Stomach (tissue), 9 donors: ENCODE data around the gene HNRNPA1. TPM values are rescaled to one million over a fixed set of nuclear protein-coding genes. Genes with fewer than 3 reads are reported as not detected.

Source experiments
- DNase-seq, 2 donors: peaks; one replicate each; pipeline versions ENCODE4 v3.0.0 to v3.0.0-alpha.2; 2013 to 2019
- H3K27ac ChIP-seq, 5 donors: fragments of 200-600 bp in 4 of 5; sonication (generic) in 4 of 5; one replicate each; pipeline ENCODE4 v1.5.1; 2013 to 2019; ENCODE audit warnings: mild to moderate bottlenecking in 1 of 5, moderate library complexity in 1 of 5
- H3K27me3 ChIP-seq, 3 donors: fragments of 200-600 bp; sonication (generic); one replicate each; pipeline ENCODE4 v1.5.1; 2017 to 2019; ENCODE audit warnings: mixed run types in 1 of 3
- H3K36me3 ChIP-seq, 4 donors: fragments of 200-600 bp; sonication (generic); 1 replicate in 3 of 4; 2 replicates in 1 of 4; pipeline ENCODE4 v1.5.1; 2016 to 2019
- H3K4me1 ChIP-seq, 4 donors: fragments of 200-600 bp; sonication (generic); one replicate each; pipeline ENCODE4 v1.5.1; 2016 to 2019
- H3K4me3 ChIP-seq, 4 donors: fragments of 200-600 bp; sonication (generic) in 3 of 4; one replicate each; pipeline ENCODE4 v1.5.1; 2016 to 2019; ENCODE audit warnings: mild to moderate bottlenecking in 1 of 4
- H3K9me3 ChIP-seq, 4 donors: fragments of 200-600 bp; sonication (generic); one replicate each; pipeline ENCODE4 v1.5.1; 2016 to 2019
- EP300 ChIP-seq: sonication (generic); formaldehyde crosslinking; IDR thresholded peaks from one replicate; pipeline ENCODE4 v1.6.1; 2017; ENCODE audit warnings: antibody characterized with exemption
- POLR2A ChIP-seq, 4 donors: fragments of 450-650 bp; IDR thresholded peaks; one replicate each; pipeline ENCODE4 v1.6.1; 2016; ENCODE audit warnings: antibody characterized with exemption in 4 of 4, control low read depth in 2 of 4, mild to moderate bottlenecking in 1 of 4, moderate library complexity in 1 of 4
- POLR2AphosphoS5 ChIP-seq, 3 donors: sonication (generic); formaldehyde crosslinking; IDR thresholded peaks; one replicate each; pipeline ENCODE4 v1.6.1; 2016; ENCODE audit warnings: antibody characterized with exemption in 3 of 3
- WGBS, 5 donors: extraction: QIAGEN DNeasy Blood & Tissue Kit in 3 of 5; methylation state at CpG; one replicate each; pipeline versions ENCODE4 v1.1.5 to v1.1.7; 2013 to 2018; 5-methylcytosine and 5-hydroxymethylcytosine counted together
- intact Hi-C: fragments of 100-400 bp; cut with DNase I; formaldehyde crosslinking; loops from one replicate; pipeline ENCODE4 v1.15.1; 2023; ENCODE audit warnings: low total_unique reads
- polyA plus RNA-seq, 3 donors: library from polyadenylated mRNA; stranded (reverse); fragments of 200-250 nt; gene quantifications; one replicate each; pipeline ENCODE4 v1.2.3, GENCODE V29; 2013
- total RNA-seq, 5 donors: library from RNA; depleted of rRNA; stranded (reverse); fragments of >200 nt; gene quantifications; one replicate each; pipeline versions ENCODE4 v1.1.0 to v1.2.3, GENCODE V29; 2014 to 2016
- TF ChIP-seq, protein P1 (sequence below), 7 experiments: fragments of 450-650 bp in 4 of 7; fragments of 200-600 bp in 3 of 7; sonication (generic) in 3 of 7; IDR thresholded peaks; one replicate each; pipeline ENCODE4 v1.5.1; 2016 to 2019; ENCODE audit warnings: antibody characterized with exemption in 7 of 7, control low read depth in 2 of 7, mild to moderate bottlenecking in 1 of 7
- donor health status: healthy with polysubstance abuse.
- donor health status: Bipolar disorder and iron deficiency.
- donor health status: healthy.

HNRNPA1 gene
- total and polyA plus RNA-seq, 8 donors = 211 to 1,103 (median 623) TPM

DNA sequence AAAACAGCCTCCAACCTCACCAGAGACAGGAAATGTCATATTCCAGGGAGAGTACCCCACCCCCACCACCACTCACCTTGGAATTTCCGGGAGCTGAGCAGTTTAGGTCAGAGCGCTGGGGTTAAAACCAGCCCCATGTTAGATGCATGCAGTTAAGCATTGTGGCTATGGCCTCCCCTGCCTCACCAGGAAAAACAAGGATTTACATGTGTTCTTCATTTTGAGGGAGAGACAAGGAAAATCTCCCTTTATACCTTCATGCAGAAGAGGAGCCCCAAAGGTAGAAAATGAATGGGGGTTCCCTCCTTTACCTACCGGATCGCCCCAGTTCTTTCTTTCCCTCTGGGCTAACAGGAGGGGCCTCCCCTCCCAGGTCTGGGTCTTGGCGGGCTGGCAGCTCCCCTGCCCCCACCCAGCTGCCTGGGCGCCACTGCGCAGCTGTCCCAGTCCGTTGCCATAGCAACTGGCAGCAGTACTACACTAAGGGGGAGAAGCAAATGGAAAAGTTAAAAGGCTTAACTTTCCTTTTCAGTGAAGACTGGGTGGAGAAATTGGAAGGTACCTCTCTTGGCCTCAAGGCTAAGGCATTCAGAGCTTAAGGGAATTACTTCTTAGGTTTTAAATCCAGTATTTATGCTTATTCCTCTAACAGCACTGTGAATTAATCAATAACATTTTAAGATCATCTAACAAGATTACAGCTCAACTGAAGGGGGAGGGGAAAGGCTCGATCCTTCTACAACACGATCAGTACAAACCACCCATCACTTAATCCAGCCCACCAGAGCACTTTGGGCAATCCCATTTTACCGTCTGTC is 21.1 kb upstream of the HNRNPA1 start:
- intact Hi-C loops = no loop called here
- peaks cover 18 to 56% (median 38%) of the 10 kb centered on the region in 4 donors for H3K4me1 ChIP-seq
- WGBS, 5 donors = 10 to 17% (median 12%) methylated on average over 11 of the region's 11 CpGs

GRCh38 chr12:54261815-54262402 is 18.6 kb upstream of the HNRNPA1 start:
- peaks cover 6 to 9% (median 7%) of the 10 kb centered on the region in 4 donors for H3K36me3 ChIP-seq
- no peak overlapping the region for H3K27ac ChIP-seq
- no peaks in the 10 kb centered on the region for H3K9me3 ChIP-seq
- WGBS, 5 donors = 57 to 80% (median 75%) methylated on average over 5 of the region's 5 CpGs
- intact Hi-C loops = no loop called here
- DNase-seq = no peak
- TF ChIP-seq POLR2AphosphoS5 (IDR thresholded peaks at IDR 0.05) (no peak), EP300 (no peak), POLR2A (IDR thresholded peaks at IDR 0.05) (no peak)
- TF ChIP-seq, protein P1, sequence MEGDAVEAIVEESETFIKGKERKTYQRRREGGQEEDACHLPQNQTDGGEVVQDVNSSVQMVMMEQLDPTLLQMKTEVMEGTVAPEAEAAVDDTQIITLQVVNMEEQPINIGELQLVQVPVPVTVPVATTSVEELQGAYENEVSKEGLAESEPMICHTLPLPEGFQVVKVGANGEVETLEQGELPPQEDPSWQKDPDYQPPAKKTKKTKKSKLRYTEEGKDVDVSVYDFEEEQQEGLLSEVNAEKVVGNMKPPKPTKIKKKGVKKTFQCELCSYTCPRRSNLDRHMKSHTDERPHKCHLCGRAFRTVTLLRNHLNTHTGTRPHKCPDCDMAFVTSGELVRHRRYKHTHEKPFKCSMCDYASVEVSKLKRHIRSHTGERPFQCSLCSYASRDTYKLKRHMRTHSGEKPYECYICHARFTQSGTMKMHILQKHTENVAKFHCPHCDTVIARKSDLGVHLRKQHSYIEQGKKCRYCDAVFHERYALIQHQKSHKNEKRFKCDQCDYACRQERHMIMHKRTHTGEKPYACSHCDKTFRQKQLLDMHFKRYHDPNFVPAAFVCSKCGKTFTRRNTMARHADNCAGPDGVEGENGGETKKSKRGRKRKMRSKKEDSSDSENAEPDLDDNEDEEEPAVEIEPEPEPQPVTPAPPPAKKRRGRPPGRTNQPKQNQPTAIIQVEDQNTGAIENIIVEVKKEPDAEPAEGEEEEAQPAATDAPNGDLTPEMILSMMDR (IDR thresholded peaks at IDR 0.05) = no peak
- H3K4me3 ChIP-seq = no peak overlapping the region
- H3K27me3 ChIP-seq = no peaks in the 10 kb centered on the region
- H3K4me1 ChIP-seq = peaks cover 18 to 63% (median 38%) of the 10 kb centered on the region in 4 donors

More for the DNA sequence above, 21.1 kb upstream of the HNRNPA1 start:
- Histone ChIP-seq H3K27me3 (no peaks in the 10 kb centered on the region), H3K36me3 (peaks cover 17 to 34% (median 31%) of the 10 kb centered on the region in 4 donors), H3K9me3 (no peaks in the 10 kb centered on the region), H3K4me3 (peak overlapping the region; percentile 39 to 42 (median 40)), H3K27ac (peak overlapping the region; percentile 61 to 83 (median 78))
- peak in 1 of 3 donors; percentile 29 for TF ChIP-seq POLR2AphosphoS5 (IDR thresholded peaks at IDR 0.05)
- TF ChIP-seq, protein P1 (IDR thresholded peaks at IDR 0.05) = no peak
- no peak for TF ChIP-seq EP300
- no peak for TF ChIP-seq POLR2A (IDR thresholded peaks at IDR 0.05)
- peak; percentile 55 to 96 for DNase-seq

DNA sequence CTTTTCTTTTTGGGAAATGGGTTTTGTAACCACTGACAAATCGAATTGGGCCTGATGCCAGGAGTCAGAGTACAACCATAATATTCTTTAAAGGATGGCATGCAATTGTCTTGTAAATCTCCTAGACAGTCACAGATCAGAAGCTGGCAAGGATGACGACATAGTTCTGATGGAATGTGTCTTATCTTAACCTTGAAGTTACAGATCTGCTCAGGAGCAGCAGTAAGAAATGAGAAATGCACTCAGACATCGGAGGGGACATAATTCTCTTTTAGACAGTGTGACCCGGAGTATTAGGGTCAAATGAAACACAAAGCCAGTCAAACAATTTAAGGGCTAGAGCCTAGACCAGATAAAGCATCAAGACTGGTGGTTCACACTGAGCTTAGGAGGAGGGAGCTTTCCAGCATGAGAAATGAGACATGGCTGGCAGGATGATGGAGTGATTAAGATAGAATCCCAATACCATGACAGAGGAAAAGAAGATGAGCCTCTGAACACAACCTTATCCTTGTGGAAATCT is 18.1 kb upstream of the HNRNPA1 start:
- WGBS, 5 donors = 40 to 63% (median 52%) methylated on average over 4 of the region's 4 CpGs
- intact Hi-C loops = no loop called here
- Histone ChIP-seq H3K27ac (no peak overlapping the region), H3K27me3 (no peaks in the 10 kb centered on the region), H3K36me3 (peaks cover under 1 to 3% (median 1%) of the 10 kb centered on the region in 4 donors), H3K9me3 (no peaks in the 10 kb centered on the region), H3K4me1 (peaks cover 18 to 63% (median 38%) of the 10 kb centered on the region in 4 donors), H3K4me3 (no peak overlapping the region)
- TF ChIP-seq POLR2A (IDR thresholded peaks at IDR 0.05) (no peak), POLR2AphosphoS5 (IDR thresholded peaks at IDR 0.05) (no peak), EP300 (no peak)
- TF ChIP-seq, protein P1 (IDR thresholded peaks at IDR 0.05) = no peak
- DNase-seq = no peak

GRCh38 chr12:54265364-54265812 is 15.1 kb upstream of the HNRNPA1 start:
- Histone ChIP-seq H3K4me1 (peaks cover 0 to 37% (median 21%) of the 10 kb centered on the region in 4 donors), H3K9me3 (no peaks in the 10 kb centered on the region), H3K27ac (no peak overlapping the region), H3K27me3 (no peaks in the 10 kb centered on the region), H3K36me3 (no peaks in the 10 kb centered on the region), H3K4me3 (no peak overlapping the region)
- TF ChIP-seq EP300 = no peak
- TF ChIP-seq, protein P1 (IDR thresholded peaks at IDR 0.05) = no peak
- intact Hi-C loops = no loop called here
- 89 to 96% (median 91%) methylated on average over 4 of the region's 4 CpGs for WGBS, 5 donors
- no peak for DNase-seq
